GM21717 (cell line): ENCODE measurements around the gene HELT.
"Not testable (repeated sequence)": the region's sequence is repeated elsewhere in the genome, so short reads cannot be mapped to it uniquely, and the experiment has no call there.

Experiments
- ATAC-seq: cut with Tn5 transposase; IDR thresholded peaks from one replicate; pipeline ENCODE4 v1.9.1; 2021; ENCODE audit warnings: mild to moderate bottlenecking, moderate library complexity; ENCODE audit not compliant: unreplicated experiment

Gene HELT

GRCh38 chr4:185035284-185035683 lies 17.0 kb downstream of the HELT start:
- no peak for ATAC-seq

GRCh38 chr4:185036019-185036418 lies 17.7 kb downstream of the HELT start:
- ATAC-seq: no peak

DNA sequence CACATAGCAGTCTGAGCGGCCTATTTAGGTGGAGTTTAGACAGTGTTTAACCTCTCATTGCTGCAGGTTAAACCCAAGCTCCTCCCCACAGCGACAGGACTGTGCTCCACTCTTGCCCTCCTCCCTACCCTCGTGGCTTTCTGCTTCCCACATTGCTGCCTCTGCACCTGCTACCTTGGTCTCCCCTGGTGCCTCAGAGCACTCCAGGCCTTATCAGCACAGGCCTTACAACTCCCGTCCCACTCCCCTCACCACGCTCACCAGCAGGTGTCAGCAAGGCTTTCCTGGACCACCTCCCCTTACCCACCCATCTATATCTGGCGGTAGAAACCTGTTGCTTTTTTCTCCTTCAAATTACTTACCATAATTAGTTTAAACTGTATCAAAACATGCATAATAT lies 18.6 kb downstream of the HELT start:
- no peak for ATAC-seq

DNA sequence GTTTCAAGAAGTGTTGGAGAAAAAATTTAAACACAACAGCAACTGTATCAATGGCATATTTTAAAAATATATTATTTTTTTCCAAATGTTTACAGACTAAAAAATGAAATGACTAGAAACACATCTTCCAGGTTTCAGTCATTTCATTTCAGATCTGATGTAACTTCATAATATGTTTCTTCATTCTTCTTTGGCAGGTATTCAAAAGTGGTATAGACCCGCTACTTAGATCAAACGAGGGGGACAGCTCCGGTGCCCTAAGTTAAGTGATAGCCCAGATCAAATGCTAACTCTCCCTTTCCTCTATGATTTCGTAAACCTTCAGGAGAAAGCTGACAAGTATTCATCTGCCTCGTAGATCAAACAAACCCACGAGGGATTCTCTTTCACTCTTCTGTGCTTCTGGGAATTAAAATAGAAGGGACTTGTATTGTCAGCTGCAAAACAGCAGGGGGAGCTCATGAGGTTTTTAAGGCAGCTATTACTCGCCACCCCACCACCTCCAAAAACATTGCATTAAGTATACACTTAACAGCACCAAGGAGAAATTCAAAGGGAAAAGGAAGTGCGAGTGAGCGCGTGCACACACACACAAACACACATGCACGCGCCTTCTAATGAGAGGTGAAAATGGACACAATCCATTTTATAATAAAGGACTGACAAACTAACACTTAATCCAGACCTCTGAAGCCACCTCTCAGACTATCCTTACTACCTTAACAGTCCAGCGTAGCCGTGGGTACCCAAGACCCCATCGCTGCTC lies 21.4 kb downstream of the HELT start:
- ATAC-seq: peak; percentile 66

DNA sequence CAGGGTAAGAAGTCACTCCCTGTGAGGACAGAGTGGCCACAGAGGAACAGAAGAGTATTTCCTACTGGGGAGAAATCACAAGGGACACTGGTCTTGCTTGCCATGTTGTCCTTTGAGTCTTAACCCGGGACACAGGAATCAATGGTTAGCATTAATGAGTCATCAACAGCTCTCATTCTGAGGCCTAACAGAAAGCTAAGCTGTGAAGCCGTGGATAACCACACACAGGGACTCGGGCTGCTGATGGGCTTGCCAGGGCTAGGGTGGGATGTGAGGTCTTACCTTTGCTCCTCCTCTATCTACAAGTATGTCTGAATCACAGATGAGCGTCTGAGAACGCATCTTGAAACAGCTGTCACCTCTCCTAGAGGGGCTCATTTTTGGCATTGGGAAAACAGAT lies 22.2 kb downstream of the HELT start:
- no peak for ATAC-seq

GRCh38 chr4:185050286-185050685 lies 32.0 kb downstream of the HELT start:
- not testable (repeated sequence) for ATAC-seq

- ATAC-seq: not testable (repeated sequence)
These were observed 33.0 kb downstream of the HELT start for GRCh38 chr4:185051283-185051682.

- no peak for ATAC-seq
These were observed 35.5 kb downstream of the HELT start for GRCh38 chr4:185053746-185054145.

DNA sequence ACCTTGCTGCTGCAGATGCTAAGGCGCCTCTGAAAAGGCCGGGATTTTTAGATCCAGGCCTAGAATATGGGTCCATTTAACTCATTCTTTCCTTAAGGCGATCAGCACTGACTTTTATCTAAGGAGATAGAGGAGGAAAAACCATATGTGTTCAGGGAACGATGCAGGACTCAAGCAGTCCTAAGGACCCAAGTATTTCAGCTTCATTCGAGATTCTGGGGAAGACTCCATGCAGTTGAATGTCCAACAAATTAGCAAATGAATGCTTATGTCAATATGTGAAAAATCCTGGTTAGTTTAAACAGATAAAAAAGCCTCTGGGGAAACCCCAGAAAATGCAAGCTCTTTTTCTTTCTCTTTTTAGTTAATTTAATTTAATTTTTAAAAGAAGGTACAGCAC lies 36.0 kb downstream of the HELT start:
- no peak for ATAC-seq

DNA sequence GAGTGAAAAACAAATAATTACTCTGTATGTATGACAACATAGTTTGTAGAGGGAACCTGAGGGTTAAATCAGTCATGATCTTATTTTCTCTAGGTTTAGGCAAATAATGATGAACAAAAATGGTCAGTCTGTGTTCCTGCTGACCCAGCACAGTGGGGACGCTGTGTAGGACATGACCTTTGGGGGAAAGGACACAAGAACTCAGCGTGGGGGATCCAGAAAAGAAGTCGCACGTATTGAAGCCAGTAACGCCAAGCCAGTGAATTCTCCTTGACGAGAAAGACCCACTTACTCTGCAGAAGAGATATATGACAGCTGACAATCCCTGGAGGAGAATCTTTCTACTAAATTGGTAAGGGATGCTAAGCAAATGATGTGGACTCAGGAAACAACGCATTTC lies 36.6 kb downstream of the HELT start:
- ATAC-seq: no peak

GRCh38 chr4:185061610-185062009 lies 43.3 kb downstream of the HELT start:
- no peak for ATAC-seq

DNA sequence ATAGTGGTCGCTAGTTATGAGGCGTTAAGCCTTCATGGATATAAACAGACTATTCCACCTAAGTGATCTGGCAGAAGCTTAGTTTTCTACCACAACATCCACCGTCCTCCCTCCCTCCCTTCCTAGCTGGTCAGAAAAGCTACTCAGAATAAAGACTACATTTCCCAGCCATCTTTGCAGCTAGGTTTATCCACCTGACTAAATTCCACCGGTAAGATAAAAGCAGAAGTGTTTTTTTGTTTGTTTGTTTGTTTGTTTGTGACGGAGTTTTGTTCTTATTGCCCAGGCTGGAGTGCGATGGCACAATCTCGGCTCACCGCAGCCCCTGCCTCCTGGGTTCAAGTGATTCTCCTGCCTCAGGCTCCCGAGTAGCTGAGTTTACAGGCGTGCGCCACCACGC lies 44.3 kb downstream of the HELT start:
- no peak for ATAC-seq

GRCh38 chr4:185066179-185066578 lies 47.9 kb downstream of the HELT start:
- ATAC-seq: no peak

DNA sequence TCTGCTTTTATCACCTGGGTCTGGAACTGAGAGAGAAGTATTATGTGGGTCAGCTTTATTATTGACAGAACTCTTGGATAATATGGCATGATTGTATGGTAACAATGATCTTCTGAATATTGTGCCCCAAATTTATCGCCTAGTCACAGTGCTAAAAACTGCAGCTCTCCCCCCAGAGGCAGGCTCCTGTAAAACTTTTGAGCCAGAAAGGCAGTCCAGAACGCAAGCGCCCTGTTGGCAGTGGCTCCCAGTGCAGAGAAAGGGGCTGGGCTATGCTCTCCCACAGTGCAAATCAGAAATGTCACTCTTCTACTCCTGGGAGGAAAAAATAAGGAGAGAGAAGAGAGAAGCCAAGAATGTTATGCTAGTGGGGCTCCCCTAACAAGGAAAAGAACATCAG lies 50.5 kb downstream of the HELT start:
- no peak for ATAC-seq
